Measurements from ENCODE around the gene ERMP1. TPM values are rescaled to one million over a fixed set of nuclear protein-coding genes. Genes with fewer than 3 reads are reported as not detected.
"Not testable (repeated sequence)": the region's sequence is repeated elsewhere in the genome, so short reads cannot be mapped to it uniquely, and the experiment has no call there.

The ERMP1 gene
- total and polyA plus RNA-seq, 7 donors = 2.4 to 12.3 (median 8.8) TPM

DNA sequence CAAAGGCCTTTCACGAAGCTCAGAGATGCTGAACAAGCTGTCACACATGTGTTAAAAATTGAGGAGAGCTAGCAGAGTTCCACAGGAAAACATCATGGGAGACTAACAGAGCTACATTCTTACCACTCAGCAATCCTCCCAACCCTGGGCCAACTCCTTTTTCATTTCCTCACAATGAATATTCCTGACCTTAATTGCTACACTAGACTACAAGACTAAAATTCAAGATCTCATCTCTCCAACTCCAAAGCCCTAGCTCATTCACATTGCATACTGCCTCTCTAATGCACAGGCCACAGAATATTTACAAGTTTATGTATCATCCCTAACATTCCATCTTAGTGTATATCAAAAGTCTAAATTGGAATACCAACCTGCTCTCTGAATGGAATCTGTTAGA is 21.2 kb downstream of the ERMP1 start:
- 92 to 96% (median 94%) methylated on average over 1 of the region's 1 CpG for WGBS, 3 donors
- no peaks in the 10 kb centered on the region for H3K9me3 ChIP-seq
- no peak for TF ChIP-seq CTCF (IDR thresholded peaks at IDR 0.05)
- no peak overlapping the region for H3K4me3 ChIP-seq
- ATAC-seq (no peak), DNase-seq (no peak)
- intact Hi-C loops (cut with DNase I) = no loop called here
- H3K36me3 ChIP-seq (ENCODE audit: insufficient read depth in 1 of 2, low read depth in 1 of 2) = peaks cover 0 to 64% of the 10 kb centered on the region in 2 donors
- no peaks in the 10 kb centered on the region for H3K4me1 ChIP-seq
- no peak overlapping the region for H3K27ac ChIP-seq
- H3K27me3 ChIP-seq (ENCODE audit: insufficient read depth in 3 of 3, low read length in 2 of 3) = no peaks in the 10 kb centered on the region

DNA sequence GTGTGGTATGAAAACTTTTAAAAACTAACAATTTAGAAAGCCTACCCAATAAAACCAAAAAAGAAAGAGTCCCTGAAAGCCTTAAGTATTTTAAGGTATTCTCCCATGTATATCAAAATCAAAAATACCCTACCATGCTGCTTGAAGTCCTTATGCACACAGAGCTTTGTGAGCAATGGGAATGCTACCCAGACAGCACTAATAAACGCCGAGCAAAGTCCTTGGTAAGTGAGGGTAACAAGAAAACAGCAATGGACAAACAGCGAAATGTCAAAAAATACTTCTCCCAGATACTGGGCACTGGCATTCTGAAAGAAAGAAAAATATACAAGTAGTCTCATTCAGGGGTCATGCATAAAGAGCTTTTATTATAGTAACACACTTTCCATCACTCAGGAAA is 27.4 kb downstream of the ERMP1 start:
- ATAC-seq = no peak
- TF ChIP-seq CTCF (IDR thresholded peaks at IDR 0.05) = no peak
- no peaks in the 10 kb centered on the region for H3K4me1 ChIP-seq
- DNase-seq = no peak
- no peaks in the 10 kb centered on the region for H3K9me3 ChIP-seq
- H3K4me3 ChIP-seq = no peak overlapping the region
- H3K27me3 ChIP-seq (ENCODE audit: insufficient read depth in 3 of 3, low read length in 2 of 3) = no peaks in the 10 kb centered on the region
- peaks cover 2 to 53% of the 10 kb centered on the region in 2 donors for H3K36me3 ChIP-seq (ENCODE audit: insufficient read depth in 1 of 2, low read depth in 1 of 2)
- intact Hi-C loops (cut with DNase I) = no loop called here
- no peak overlapping the region for H3K27ac ChIP-seq
- WGBS, 3 donors = 93 to 94% (median 93%) methylated on average over 3 of the region's 3 CpGs

- 89 to 93% (median 90%) methylated on average over 3 of the region's 3 CpGs for WGBS, 3 donors
- TF ChIP-seq CTCF (IDR thresholded peaks at IDR 0.05) = no peak
- Histone ChIP-seq H3K4me3 (no peak overlapping the region), H3K27ac (no peak overlapping the region), H3K36me3 (ENCODE audit: insufficient read depth in 1 of 2, low read depth in 1 of 2) (peaks cover 2 to 47% of the 10 kb centered on the region in 2 donors), H3K27me3 (ENCODE audit: insufficient read depth in 3 of 3, low read length in 2 of 3) (no peaks in the 10 kb centered on the region), H3K4me1 (no peaks in the 10 kb centered on the region), H3K9me3 (no peaks in the 10 kb centered on the region)
- ATAC-seq (no peak), DNase-seq (no peak)
- intact Hi-C loops (cut with DNase I) = loop anchor here in 1 of 2 donors (5.0 kb wide), 1 partner anchor 36 kb away; no protein-coding TSS in a partner anchor
Observed at GRCh38 chr9:5801739-5802113, 31.2 kb downstream of the ERMP1 start.

DNA sequence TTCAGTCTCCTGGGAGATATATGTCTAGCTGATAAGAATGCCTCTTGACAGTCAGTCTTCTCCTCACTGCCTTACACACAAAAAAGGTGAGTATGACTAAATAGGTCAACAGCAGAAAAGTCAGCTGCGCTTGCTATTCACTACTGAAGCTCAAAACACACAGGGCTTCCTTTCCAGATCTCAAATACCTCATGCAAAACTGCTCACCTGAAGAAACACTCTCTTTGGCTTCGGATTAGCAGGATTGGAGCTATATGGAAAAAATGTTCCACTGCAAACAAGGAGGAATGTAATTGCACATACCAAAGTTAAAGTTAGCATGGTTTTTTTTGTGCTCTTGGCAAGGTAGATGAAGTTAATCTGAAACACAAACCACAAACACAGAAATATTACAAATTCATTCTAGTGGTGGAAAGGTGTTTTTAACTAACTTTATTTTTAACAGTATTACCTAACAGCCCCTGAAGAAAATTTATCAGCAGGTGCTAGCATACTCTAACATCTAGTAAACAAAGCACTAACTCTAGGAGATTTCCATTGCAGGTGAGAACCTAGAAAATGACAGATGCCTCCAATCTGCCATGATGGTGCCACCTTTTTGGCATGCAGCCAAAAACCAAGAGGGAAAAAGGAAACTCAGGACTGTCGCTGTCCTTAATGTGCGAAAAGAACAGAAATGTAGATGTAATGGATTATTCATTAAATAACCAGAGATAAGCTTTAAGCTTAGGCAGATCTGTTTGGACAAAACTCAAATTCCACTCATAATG is 31.8 kb downstream of the ERMP1 start:
- Histone ChIP-seq H3K9me3 (no peaks in the 10 kb centered on the region), H3K4me1 (no peaks in the 10 kb centered on the region), H3K27me3 (ENCODE audit: insufficient read depth in 3 of 3, low read length in 2 of 3) (no peaks in the 10 kb centered on the region), H3K36me3 (ENCODE audit: insufficient read depth in 1 of 2, low read depth in 1 of 2) (peaks cover 2 to 52% of the 10 kb centered on the region in 2 donors), H3K27ac (no peak overlapping the region), H3K4me3 (no peak overlapping the region)
- no peak for DNase-seq
- no peak for ATAC-seq
- TF ChIP-seq CTCF (IDR thresholded peaks at IDR 0.05) = no peak
- 90% methylated on average over 4 of the region's 4 CpGs for WGBS, 3 donors
- intact Hi-C loops (cut with DNase I) = loop anchor here in 1 of 2 donors (5.0 kb wide), 1 partner anchor 36 kb away; no protein-coding TSS in a partner anchor

DNA sequence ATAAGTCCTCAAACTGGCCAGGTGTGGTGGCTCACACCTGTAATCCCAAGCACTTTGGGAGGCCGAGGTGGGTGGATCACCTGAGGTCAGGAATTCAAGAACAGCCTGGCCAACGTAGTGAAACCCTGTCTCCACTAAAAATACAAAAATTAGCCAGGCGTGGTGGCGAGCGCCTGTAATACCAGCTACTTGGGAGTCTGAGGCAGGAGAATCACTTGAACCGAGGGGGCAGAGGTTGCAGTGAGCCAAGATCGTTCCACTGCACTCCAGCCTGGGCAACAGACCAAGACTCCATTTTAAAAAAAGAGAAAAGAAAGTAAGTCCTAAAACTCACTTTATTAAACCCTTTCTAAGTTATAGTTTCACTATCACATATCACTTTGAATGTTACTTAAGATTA is 32.5 kb downstream of the ERMP1 start:
- H3K9me3 ChIP-seq; ATAC-seq; H3K4me3 ChIP-seq; H3K4me1 ChIP-seq; H3K27me3 ChIP-seq (ENCODE audit: insufficient read depth in 3 of 3, low read length in 2 of 3); H3K27ac ChIP-seq; DNase-seq: not testable (repeated sequence)
- WGBS, 3 donors = 82 to 87% (median 83%) methylated on average over 7 of the region's 7 CpGs
- peaks cover 2 to 52% of the 10 kb centered on the region in 2 donors for H3K36me3 ChIP-seq (ENCODE audit: insufficient read depth in 1 of 2, low read depth in 1 of 2)
- intact Hi-C loops (cut with DNase I) = loop anchor here in 1 of 2 donors (5.0 kb wide), 1 partner anchor 37 kb away; no protein-coding TSS in a partner anchor

Measured in psoas muscle (tissue), 8 donors.